ENCODE measurements around the gene WDR62. TPM values are rescaled to one million over a fixed set of nuclear protein-coding genes. Genes with fewer than 3 reads are reported as not detected.

WDR62 gene
- total RNA-seq, 1 donor from 2014 or later = 4.6 TPM

GRCh38 chr19:36151144-36152018 lies 96.7 kb downstream of the WDR62 start:
- H3K27ac Mint-ChIP-seq (ENCODE audit: unreplicated experiment) = no peak overlapping the region
- no peak overlapping the region for H3K4me3 Mint-ChIP-seq (ENCODE audit: unreplicated experiment)
- TF ChIP-seq CTCF (IDR thresholded peaks at IDR 0.05) = no peak
- no peaks in the 10 kb centered on the region for H3K27me3 Mint-ChIP-seq (ENCODE audit: unreplicated experiment)
- DNase-seq (ENCODE audit: extremely low spot score, unreplicated experiment) = no peak
- peaks cover 40% of the 10 kb centered on the region for H3K36me3 Mint-ChIP-seq (ENCODE audit: unreplicated experiment)
- H3K9me3 Mint-ChIP-seq (ENCODE audit: unreplicated experiment) = no peaks in the 10 kb centered on the region
- H3K4me1 Mint-ChIP-seq (ENCODE audit: unreplicated experiment) = no peaks in the 10 kb centered on the region

- Mint-ChIP-seq H3K27me3 (ENCODE audit: unreplicated experiment) (no peaks in the 10 kb centered on the region), H3K4me1 (ENCODE audit: unreplicated experiment) (no peaks in the 10 kb centered on the region), H3K4me3 (ENCODE audit: unreplicated experiment) (no peak overlapping the region), H3K36me3 (ENCODE audit: unreplicated experiment) (peaks cover 34% of the 10 kb centered on the region), H3K27ac (ENCODE audit: unreplicated experiment) (no peak overlapping the region), H3K9me3 (ENCODE audit: unreplicated experiment) (no peaks in the 10 kb centered on the region)
- no peak for TF ChIP-seq CTCF (IDR thresholded peaks at IDR 0.05)
- no peak for DNase-seq (ENCODE audit: extremely low spot score, unreplicated experiment)
Observed at GRCh38 chr19:36152019-36152351, 97.3 kb downstream of the WDR62 start.

GRCh38 chr19:36152352-36153091 lies 97.8 kb downstream of the WDR62 start, which contains the start of gene COX7A1:
TSS of gene COX7A1 (minus strand) at chr19:36152447. CDS start at chr19:36152407, 40 bp downstream.
- H3K27ac Mint-ChIP-seq (ENCODE audit: unreplicated experiment) = no peak within 1 kb of the TSS
- no peak for TF ChIP-seq CTCF (IDR thresholded peaks at IDR 0.05)
- no peaks in the 10 kb centered on the region for H3K9me3 Mint-ChIP-seq (ENCODE audit: unreplicated experiment)
- no peaks in the 10 kb centered on the region for H3K27me3 Mint-ChIP-seq (ENCODE audit: unreplicated experiment)
- H3K36me3 Mint-ChIP-seq (ENCODE audit: unreplicated experiment) = peaks cover 31% of the 10 kb centered on the region
- no peak within 1 kb of the TSS for H3K4me3 Mint-ChIP-seq (ENCODE audit: unreplicated experiment)
- no peak for DNase-seq (ENCODE audit: extremely low spot score, unreplicated experiment)
- no peaks in the 10 kb centered on the region for H3K4me1 Mint-ChIP-seq (ENCODE audit: unreplicated experiment)

GRCh38 chr19:36153126-36153525 lies 98.4 kb downstream of the WDR62 start:
- no peak for DNase-seq (ENCODE audit: extremely low spot score, unreplicated experiment)
- H3K27ac Mint-ChIP-seq (ENCODE audit: unreplicated experiment) = no peak overlapping the region
- peaks cover 26% of the 10 kb centered on the region for H3K36me3 Mint-ChIP-seq (ENCODE audit: unreplicated experiment)
- TF ChIP-seq CTCF (IDR thresholded peaks at IDR 0.05) = no peak
- H3K9me3 Mint-ChIP-seq (ENCODE audit: unreplicated experiment) = no peaks in the 10 kb centered on the region
- no peak overlapping the region for H3K4me3 Mint-ChIP-seq (ENCODE audit: unreplicated experiment)
- no peaks in the 10 kb centered on the region for H3K27me3 Mint-ChIP-seq (ENCODE audit: unreplicated experiment)
- H3K4me1 Mint-ChIP-seq (ENCODE audit: unreplicated experiment) = no peaks in the 10 kb centered on the region

Other genes starting within 250 kb of the WDR62 start
- gene PRODH2, start 242.1 kb upstream of the WDR62 start, total RNA-seq = not detected in 2 replicates
- not detected in 2 replicates for gene NPHS1, start 202.4 kb upstream of the WDR62 start, total RNA-seq
- gene KIRREL2, start 198.0 kb upstream of the WDR62 start, total RNA-seq = not detected in 2 replicates
- gene APLP1, start 186.3 kb upstream of the WDR62 start, total RNA-seq = 12.6 and 14.7 TPM in 2 replicates
- 6.2 and 6.8 TPM in 2 replicates for gene NFKBID, start 154.4 kb upstream of the WDR62 start, total RNA-seq
- 0.81 and 0.97 TPM in 2 replicates for gene HCST, start 152.4 kb upstream of the WDR62 start, total RNA-seq
- gene TYROBP, start 146.6 kb upstream of the WDR62 start, total RNA-seq = not detected in 2 replicates
- gene LRFN3, start 118.5 kb upstream of the WDR62 start, total RNA-seq = 24.3 and 25.0 TPM in 2 replicates
- 15.4 and 15.5 TPM in 2 replicates for gene SDHAF1, start 59.7 kb upstream of the WDR62 start, total RNA-seq
- 0.55 TPM in 1 of 2 replicates, not detected in the other for gene SYNE4, start 46.1 kb upstream of the WDR62 start, total RNA-seq
- 13.0 and 16.0 TPM in 2 replicates for gene ALKBH6, start 40.7 kb upstream of the WDR62 start, total RNA-seq
- gene CLIP3, start 22.0 kb upstream of the WDR62 start, total RNA-seq = 72.8 and 78.3 TPM in 2 replicates
- 7.3 and 8.0 TPM in 2 replicates for gene THAP8, start 612 bp upstream of the WDR62 start, total RNA-seq
- gene OVOL3, start 56.2 kb downstream of the WDR62 start, total RNA-seq = not detected in 2 replicates
- gene POLR2I, start 60.0 kb downstream of the WDR62 start, total RNA-seq = 61.8 and 62.2 TPM in 2 replicates
- 172 and 177 TPM in 2 replicates for gene TBCB, start 60.6 kb downstream of the WDR62 start, total RNA-seq
- 789 and 808 TPM in 2 replicates for gene CAPNS1, start 85.2 kb downstream of the WDR62 start, total RNA-seq
- not detected in 2 replicates for gene COX7A1, start 97.5 kb downstream of the WDR62 start, total RNA-seq
- gene ZNF565, start 159.8 kb downstream of the WDR62 start, total RNA-seq = 6.6 and 7.8 TPM in 2 replicates
- gene ZNF146, start 160.2 kb downstream of the WDR62 start, total RNA-seq = 66.3 and 70.0 TPM in 2 replicates

Measured in osteocyte (in vitro differentiated cells).